Measurements from ENCODE around the gene GGT6.

The GGT6 gene

DNA sequence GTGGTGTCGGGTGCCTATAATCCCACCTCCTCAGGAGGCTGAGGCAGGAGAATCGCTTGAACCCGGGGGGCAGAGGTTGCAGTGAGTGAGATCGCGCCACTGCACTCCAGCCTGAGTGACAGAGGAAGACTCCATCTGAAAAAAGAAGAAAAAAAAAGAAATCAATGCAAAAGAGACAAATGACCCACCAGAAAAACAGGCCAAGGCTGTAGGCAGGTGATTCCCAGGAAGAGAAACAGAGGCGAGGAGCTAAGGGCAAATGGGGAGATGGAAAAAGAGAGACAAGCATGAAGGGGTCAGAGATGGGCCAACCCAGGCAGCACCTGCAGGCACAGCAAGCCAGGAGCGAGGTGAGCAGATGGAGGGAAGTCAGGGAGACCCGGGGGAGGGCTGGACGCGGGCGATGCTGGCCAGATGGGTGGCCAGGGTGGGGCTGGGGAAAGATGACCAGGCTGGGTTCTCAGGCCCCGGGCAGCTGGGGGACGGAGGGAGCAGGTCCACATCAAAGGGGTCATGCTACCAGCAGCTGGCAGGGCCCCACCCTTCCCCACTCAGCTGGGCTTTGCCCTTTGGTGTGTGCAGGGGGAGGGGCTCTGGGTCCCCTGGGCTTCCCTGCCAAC is 30.7 kb downstream of the GGT6 start:
- no peak for DNase-seq (ENCODE audit: low spot score)
- Histone ChIP-seq H3K27ac (peak overlapping the region in 1 of 2 donors; percentile 51), H3K4me3 (no peak overlapping the region)
- TF ChIP-seq, protein P1, sequence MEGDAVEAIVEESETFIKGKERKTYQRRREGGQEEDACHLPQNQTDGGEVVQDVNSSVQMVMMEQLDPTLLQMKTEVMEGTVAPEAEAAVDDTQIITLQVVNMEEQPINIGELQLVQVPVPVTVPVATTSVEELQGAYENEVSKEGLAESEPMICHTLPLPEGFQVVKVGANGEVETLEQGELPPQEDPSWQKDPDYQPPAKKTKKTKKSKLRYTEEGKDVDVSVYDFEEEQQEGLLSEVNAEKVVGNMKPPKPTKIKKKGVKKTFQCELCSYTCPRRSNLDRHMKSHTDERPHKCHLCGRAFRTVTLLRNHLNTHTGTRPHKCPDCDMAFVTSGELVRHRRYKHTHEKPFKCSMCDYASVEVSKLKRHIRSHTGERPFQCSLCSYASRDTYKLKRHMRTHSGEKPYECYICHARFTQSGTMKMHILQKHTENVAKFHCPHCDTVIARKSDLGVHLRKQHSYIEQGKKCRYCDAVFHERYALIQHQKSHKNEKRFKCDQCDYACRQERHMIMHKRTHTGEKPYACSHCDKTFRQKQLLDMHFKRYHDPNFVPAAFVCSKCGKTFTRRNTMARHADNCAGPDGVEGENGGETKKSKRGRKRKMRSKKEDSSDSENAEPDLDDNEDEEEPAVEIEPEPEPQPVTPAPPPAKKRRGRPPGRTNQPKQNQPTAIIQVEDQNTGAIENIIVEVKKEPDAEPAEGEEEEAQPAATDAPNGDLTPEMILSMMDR (IDR thresholded peaks at IDR 0.05): no peak

DNA sequence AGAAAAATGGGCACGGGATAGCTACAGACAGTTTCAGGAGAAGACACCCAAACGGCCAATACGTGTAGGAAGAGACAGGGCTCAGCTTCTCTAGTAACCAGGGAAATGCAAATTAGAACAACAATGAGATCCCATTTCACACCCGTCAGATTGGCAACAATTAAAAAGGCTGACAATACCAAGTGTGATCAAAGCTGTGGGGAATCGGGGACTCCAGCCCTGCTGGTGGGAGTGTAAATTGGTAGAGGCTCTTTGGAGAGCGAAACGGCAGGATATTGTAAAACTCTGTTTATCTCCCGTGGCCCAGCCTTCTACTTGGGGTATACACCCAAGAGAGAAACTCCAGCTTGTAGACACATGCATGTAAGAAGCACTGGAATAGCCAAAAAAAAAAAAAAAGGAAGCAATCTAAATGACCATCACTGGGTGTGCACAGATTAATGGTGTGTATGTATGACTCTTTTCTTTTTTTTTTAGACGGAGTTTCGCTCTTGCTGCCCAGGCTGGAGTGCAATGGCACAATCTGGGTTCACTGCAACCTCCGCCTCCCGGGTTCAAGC is 32.7 kb downstream of the GGT6 start:
- TF ChIP-seq, protein P1 (IDR thresholded peaks at IDR 0.05): no peak
- Histone ChIP-seq H3K4me3 (no peak overlapping the region), H3K27ac (no peak overlapping the region)
- no peak for DNase-seq (ENCODE audit: low spot score)

- no peak overlapping the region for H3K27ac ChIP-seq
- DNase-seq (ENCODE audit: low spot score): no peak
- no peak overlapping the region for H3K4me3 ChIP-seq
- TF ChIP-seq, protein P1 (IDR thresholded peaks at IDR 0.05): no peak
Measured at GRCh38 chr17:4527134-4527533, 33.2 kb downstream of the GGT6 start.

- TF ChIP-seq, protein P1 (IDR thresholded peaks at IDR 0.05): no peak
- Histone ChIP-seq H3K4me3 (no peak overlapping the region), H3K27ac (no peak overlapping the region)
- no peak for DNase-seq (ENCODE audit: low spot score)
Measured at GRCh38 chr17:4525691-4526397, 34.5 kb downstream of the GGT6 start.

DNA sequence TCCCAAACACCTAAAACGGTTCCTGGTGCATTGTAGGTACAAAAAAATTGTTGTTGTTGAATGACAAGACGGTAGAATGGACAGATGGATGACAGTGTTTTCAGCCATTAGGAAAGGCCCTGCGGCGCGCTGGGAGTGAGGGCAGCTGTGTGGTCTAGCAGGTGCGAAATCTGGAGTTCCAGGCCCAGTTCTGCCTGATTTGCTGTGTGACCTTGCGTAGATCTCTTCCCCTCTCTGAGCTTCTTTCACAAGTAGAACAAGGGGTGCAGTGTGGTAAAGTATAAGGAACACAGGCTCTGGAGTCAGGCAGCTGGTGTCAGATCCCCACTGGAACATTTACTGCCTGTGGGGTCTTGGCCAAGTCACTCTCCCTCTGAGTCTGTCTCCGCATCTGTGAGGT is 36.4 kb downstream of the GGT6 start:
- H3K27ac ChIP-seq: no peak overlapping the region
- H3K4me3 ChIP-seq: no peak overlapping the region
- no peak for DNase-seq (ENCODE audit: low spot score)
- TF ChIP-seq, protein P1 (IDR thresholded peaks at IDR 0.05): no peak

DNA sequence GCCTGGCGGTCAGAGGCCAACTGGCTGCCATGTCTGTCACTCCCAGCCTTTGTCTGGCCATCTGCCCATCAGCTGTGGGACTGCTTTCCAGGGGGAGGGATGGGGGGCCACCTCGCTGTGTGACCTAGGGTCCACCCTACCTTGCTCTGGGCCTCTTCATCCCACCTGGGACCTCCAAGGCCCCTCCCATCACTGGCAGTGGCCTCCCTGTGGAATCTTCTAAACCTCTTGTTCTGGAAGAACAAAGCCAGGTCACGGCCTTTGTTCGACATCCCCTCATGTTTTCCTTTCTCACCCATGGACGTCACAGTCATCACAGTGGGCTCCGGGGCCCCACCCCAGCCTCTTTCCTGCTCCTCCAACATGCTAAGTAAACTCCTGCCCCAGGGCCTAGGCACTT is 37.7 kb downstream of the GGT6 start:
- peak overlapping the region in 1 of 2 donors; percentile 56 for H3K27ac ChIP-seq
- H3K4me3 ChIP-seq: no peak overlapping the region
- DNase-seq (ENCODE audit: low spot score): no peak
- TF ChIP-seq, protein P1 (IDR thresholded peaks at IDR 0.05): no peak
